ENCODE data around the gene NCOR2.

NCOR2 gene

GRCh38 chr12:124559182-124560017, 8.0 kb downstream of the NCOR2 start:
- DNase-seq (ENCODE audit: low read depth): no peak

DNA sequence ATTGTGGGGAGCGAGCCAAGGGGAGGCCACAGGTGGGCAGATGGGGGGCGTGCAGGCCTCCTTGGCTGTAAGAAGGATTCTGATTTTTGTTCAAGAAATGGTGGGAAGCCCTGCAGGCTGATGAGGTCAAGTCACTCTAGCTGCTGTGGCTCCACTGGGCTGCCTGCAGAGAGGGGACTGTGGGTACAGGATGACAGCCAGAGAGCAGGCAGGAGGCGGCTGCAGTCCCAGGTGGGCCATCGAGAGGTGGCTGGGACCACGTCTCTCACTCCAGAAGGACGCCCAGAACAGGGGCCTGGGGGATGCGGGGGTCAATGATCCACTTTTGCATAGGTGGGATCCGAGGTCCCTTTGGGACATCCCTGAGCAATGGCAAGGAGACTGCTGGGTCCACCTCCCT, 9.1 kb downstream of the NCOR2 start:
- DNase-seq (ENCODE audit: low read depth): no peak

DNA sequence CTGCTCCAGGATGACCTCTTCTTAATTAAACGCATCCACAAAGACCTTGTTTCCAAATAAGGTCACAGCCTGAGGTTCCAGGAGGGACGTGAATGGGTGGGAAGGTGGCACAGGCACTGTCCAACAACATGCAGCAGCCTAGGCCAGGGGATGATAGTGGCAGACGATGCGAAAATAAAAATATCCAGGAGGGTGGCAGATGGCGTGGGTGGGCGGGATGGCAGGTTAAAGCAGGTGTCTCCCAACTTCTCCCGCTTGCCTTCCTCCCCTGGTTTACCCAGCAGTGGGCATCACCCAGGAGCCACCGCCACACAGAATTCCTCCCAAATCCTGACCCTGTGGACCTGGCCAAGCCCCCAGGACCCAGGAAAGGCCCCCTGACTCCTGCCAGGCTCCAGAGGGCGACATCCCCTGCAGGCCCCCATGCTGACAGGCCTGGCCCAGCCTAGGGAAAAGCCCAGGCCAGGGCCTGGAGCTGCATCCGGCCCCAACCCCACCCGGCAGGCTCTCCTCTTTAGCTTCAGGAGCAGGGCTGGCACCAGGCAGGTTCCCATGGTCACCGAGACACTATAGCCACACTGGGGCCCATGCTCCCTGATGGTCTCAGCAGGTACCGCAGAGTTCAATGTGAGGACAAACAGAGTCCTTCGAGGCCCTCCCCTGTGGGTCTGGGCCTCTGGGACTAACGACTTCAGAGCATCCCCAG, 9.7 kb downstream of the NCOR2 start:
- DNase-seq (ENCODE audit: low read depth): no peak

DNA sequence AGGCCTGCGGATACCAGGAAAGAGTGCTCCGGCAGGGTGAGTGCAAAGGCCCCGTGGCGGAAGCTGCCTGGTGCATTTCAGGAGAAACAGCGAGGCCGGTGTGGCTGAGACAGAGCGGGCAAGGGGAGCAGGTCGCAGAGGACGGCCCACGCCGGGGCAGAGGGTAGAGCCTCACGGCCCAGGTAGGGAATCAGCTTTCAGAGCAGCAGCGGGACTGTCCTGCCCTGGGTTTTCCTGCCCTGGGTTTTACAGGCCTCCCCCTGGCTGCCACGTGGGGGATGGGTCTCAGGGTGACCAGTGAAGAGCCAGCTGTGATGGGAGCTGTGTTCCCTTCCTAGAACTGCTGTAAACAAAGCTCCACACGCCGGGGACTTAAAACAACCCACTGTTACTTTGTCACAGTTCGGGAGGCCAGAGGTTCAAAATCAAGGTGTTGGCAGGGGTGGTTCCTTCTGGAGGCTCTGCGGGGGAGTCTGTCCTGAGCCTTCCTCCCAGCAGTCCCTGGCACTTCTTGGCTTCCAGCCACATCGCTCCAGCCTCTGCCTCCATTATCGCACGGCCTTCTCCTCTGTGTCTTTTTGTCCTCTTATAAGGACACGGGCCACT, 10.4 kb downstream of the NCOR2 start:
- DNase-seq (ENCODE audit: low read depth): no peak

- no peak for DNase-seq (ENCODE audit: low read depth)
Measured at GRCh38 chr12:124556074-124556466, 11.3 kb downstream of the NCOR2 start.

DNA sequence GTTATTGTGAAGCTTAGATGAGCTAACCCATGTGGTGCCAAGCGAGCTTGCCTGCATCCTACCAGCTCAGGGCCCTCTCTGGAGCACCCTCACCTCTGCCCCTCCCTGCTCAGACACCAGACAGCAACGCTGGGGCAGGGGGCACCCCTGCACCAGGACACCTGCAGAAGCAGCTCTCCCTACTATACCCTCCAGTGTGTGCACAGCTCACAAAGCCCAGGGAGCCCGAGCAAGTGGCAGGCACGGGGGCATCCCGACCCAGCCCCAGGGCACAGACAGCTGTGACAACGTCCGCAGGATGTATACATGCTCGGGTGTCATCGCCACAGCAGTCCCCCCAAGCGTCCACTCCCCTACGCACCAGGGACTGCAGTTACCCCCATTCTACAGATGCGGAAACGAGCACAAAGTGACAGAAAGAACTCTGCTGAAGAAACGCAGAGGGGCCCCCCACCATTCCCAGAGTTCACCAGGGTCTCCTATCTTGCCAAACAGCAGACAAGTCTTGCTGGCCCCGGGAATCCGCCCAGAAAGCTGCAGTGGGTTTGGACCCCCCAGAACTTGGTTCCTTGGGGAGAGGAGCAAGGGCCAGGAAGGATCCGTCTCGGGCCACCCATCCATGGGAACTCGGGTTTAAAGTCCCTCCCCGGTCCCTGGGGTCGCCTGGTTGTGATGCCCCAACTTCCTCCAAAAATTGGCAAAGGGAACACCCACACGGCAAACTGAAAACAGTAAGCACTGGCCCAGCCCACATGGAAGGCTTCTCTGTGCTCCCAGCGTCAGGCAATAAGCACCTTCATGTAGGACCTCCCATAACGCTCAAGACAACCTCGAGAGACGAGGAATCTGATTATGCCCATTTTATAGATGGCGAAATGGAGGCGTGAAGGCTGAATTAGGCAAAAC, 12.0 kb downstream of the NCOR2 start:
- DNase-seq (ENCODE audit: low read depth): no peak

DNA sequence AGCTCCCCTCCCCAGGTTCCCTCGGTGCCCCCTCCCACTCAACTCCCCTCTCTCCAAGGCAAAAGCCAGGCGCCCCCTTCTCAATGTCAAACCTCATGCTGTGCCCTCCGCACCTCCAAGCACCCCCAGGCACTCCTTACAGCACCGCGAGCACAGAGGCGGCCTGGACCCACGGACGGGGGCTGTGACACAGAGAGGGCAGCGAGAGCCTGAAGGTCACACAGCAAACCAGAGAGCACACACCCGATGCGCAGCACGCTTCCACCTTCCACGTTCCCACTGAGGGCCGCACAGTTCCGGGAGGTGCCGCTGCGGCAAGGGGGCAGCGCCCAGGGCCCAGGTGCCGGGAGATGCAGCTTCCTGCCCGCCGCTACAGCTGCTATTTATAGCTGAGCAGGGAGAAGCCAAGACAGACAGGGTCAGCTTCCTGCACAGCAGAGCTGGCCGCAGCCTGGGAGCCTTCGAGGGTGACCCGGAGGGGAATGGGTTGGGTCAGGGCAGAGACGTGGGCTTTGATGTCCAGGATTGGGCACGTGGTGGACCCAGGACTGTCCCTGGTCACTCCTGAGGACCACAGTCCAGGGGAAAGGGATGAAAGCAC, 12.9 kb downstream of the NCOR2 start:
- DNase-seq (ENCODE audit: low read depth): no peak

DNA sequence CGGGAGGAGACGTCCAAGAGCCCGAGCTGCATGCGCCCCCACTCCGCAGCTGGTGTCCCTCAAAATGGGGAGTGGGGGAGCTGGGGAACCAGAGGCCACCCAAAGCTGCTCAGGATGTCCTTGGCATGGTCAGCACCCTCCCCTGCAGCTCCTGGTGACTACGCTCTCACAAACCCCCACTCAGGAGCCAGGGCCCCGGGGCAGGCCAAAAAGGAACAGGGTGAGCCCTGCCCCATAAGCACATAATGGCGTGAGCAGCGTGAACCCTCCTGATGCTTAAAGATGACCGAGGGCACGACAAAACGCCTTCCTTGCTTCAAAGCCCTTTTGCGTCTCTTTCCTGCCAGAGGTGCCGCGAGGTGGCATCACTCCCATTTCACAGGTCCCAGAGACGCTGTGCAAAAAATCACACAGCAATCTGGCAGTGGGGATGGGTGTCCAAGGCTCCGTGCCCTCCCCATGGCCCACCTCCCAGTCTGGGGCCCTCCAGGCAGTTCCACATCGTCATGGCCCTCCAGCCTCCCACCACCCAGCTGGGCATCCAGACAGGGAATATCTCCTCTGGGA, 13.5 kb downstream of the NCOR2 start:
- no peak for DNase-seq (ENCODE audit: low read depth)

DNA sequence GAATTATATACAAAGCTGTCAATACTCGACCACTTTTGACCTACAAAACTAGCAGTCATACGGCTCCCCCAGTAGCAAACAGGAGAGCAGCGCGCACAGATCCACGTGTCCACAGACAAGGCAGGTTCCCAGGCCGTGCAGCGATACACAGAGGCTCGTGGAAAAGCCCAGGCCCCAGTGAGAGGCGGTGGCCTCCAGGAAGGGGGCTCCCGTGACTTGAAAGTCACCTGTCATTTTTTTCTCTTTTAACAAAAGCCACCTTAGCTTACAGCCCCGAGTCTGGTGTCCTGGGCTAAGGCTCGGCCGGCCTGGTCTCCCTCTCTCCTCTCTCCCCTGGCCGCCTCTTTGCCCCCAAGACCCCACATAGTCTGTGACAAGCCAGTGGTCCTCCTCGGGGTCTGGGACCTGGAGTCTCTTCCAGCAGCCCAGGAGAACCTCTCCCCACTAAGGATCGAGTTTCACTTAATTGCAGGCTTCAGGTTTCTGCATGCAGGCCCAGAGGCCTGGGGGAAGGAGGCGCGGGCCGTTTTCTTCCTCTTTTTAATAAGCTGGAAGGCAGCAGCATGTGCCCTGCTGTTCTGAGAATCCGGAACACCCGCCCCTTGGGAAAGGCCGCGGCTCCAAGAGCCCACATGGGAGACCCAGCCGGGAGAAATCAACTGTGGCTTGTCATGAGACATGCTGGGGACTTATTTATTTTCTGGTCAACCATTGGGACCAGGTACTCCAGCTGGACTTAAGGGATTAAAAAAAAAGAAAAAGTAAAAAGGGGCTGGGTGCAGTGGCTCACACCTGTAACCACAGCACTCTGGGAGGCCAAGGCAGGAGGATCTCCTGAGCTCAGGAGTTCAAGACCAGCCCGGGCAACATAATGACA, 15.9 kb downstream of the NCOR2 start:
- no peak for DNase-seq (ENCODE audit: low read depth)

- no peak for DNase-seq (ENCODE audit: low read depth)
Measured at GRCh38 chr12:124550123-124551089, 17.0 kb downstream of the NCOR2 start.

DNA sequence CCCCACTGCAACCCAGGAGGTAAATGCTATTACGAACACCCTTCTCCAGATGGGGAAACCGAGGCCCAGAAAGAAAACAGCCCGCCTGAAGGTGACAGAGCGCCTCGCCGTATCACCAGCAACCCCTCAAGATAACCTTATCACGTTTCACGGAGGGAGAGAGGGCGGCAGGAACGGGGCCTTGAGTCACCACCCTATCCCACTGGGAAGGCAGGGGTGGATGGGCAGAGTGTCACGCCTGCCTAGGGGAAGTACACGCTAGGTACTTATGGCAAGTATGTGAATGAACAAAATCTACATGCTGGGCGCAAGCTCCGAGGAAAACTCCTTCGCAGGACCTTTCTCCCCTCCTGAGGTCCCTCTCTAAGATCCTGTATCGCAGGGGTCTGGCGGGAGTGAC, 17.8 kb downstream of the NCOR2 start:
- DNase-seq (ENCODE audit: low read depth): no peak

DNA sequence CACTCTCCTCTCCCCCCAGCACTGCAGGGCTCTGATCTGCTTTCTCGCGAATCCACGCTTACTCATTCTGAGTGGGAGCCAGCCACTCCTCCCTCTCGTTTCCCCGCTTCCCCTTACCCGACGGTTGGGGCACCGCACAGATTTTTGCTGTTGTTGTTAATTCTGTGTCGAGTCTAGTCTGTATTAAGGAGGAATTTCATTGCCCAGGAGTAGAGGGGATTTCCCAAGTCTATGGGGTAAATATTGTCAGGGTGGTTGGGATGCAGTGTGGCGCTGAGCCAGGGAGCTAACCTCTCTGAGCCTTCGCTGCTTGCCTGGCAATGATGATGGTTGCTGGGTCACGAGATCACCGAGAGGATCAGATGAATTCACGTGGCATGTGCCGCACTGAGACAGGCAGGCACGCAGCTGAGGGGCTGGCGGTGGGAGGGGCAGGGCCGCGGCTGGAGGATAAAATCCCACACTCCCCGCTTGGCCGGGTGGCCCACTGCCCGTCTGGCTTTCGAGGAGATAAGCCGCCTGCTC, 18.5 kb downstream of the NCOR2 start:
- DNase-seq (ENCODE audit: low read depth): no peak

DNA sequence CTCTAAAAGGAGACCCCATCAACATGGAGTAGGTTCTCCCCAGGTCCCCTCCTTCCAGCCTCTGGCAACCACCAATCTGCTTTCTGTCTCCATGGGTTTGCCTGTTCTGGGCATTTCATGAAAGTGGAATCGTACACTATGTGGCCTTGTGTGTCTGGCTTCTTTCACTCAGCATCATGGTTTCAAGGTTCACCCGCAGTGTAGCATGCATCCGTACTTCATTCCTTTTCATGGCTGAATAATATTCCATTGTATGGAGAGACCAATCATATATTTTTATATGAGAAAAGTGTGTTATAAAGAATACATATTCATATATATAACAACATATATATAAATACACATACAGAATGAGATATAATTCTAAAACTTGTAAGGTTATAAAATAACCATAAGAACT, 19.8 kb downstream of the NCOR2 start:
- DNase-seq (ENCODE audit: low read depth): no peak

DNA sequence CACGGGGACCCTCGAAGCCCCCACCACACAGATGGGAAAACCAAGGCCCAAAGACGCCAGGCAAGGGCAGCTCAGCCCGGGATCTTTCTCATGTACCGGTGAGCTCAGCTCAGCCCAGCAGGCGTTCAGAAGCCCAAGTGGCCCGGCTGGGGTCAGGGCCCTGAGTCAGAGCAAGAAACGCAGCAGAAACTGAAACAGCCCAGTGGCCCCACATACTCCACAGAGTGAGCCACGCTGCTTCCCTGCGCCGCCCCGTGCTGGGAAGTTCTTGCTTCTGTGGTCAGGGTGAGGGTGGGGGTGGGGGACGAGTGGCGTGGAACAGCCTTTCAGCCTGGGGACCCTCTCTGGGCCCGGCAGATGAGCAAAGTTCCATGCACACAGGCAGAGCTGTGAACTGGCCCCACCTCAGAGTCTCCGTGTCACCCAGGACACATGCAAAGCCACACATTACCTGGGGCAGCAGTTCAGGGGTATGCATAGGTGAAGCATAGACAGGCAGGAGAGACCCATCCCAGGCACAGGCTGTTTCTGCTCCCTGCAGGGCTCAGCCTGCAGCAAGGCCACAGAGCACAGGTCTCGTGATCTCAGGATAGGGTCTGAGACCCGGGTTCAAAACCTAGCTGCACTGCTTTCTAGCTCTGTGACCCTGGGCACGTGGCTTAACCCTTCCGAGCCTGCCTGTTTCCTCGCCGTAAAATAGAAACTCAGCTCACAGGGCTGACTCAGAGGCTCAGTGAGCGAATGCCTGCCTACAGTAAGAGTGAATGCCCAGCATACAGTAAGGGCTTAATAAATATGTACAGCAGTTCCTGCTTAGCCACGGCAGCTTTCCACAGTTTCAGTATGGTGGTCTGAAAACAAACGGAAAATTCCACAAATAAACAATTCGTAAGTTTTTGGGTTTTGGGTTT, 21.6 kb downstream of the NCOR2 start:
- no peak for DNase-seq (ENCODE audit: low read depth)

DNA sequence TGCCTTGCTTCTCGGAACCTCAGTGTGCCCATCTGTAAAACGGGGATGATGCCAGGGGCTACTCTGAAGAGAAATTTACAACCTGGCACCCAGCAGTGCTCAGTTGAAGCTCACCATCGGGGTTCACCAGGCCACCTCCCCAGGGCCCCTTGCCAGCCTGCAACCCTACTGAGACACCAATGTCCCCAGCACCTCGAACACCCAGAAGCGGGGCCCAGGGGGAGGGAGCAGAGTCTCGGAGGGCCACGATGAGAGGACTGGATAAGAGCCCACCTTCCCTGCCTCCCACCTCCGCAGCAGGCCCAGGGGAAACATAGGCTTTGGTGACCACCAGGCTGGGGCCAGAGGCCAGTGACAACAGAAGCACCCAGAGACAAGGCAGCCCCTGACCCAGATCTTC, 22.4 kb downstream of the NCOR2 start:
- DNase-seq (ENCODE audit: low read depth): no peak

- DNase-seq (ENCODE audit: low read depth): no peak
Measured at GRCh38 chr12:124544311-124544970, 23.0 kb downstream of the NCOR2 start.

DNA sequence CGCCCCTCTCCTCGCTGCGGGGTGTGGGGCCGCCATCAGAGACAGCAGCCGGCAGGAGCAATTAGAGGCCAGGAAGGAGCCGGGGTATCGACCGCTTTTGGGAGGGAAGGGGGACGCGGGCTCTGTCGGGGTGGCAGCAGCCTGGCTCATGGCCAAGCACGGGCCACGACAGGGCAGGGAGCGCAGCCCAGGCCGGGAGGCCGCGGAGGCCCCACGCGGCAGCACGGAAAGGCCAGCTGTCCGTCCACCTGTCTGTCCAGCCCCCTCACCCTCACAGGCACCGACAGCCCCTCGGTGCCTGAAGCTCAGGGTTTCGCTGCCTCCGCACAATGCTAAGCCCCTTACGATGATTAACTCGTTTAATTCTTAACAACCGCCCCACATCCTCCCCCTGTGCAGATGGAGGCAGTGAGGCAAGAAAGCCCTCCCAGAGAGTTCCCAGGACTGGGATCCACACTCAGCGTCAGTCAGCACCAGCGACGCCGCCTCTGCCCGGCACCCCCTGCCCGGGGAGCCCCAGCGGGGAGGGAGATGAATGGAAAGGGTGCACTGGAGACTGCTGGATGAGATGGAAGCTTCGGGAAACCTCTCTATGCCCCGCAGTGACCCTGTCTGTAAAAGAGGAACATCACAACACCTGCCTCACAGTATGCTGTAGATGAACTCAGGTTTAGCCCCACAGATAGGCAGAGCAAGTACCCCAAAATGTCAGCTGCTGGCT, 23.7 kb downstream of the NCOR2 start:
- DNase-seq (ENCODE audit: low read depth): no peak
